NB4 (cell line): ENCODE results near the gene BANP.

Experiments
- POLR2A ChIP-seq: IDR thresholded peaks from 2 replicates; pipeline ENCODE4 v1.6.1; 2011; ENCODE audit warnings: mild to moderate bottlenecking; ENCODE audit not compliant: insufficient read length; ENCODE audit errors: extremely low read depth
- TF ChIP-seq, protein P1 (sequence below): IDR thresholded peaks from 2 replicates; pipeline ENCODE4 v1.6.1; 2011; ENCODE audit warnings: low read depth, low read length
- TF ChIP-seq, protein P2 (sequence below): IDR thresholded peaks from one replicate; pipeline ENCODE4 v1.5.1; 2012; ENCODE audit warnings: low read depth, low read length

DNA sequence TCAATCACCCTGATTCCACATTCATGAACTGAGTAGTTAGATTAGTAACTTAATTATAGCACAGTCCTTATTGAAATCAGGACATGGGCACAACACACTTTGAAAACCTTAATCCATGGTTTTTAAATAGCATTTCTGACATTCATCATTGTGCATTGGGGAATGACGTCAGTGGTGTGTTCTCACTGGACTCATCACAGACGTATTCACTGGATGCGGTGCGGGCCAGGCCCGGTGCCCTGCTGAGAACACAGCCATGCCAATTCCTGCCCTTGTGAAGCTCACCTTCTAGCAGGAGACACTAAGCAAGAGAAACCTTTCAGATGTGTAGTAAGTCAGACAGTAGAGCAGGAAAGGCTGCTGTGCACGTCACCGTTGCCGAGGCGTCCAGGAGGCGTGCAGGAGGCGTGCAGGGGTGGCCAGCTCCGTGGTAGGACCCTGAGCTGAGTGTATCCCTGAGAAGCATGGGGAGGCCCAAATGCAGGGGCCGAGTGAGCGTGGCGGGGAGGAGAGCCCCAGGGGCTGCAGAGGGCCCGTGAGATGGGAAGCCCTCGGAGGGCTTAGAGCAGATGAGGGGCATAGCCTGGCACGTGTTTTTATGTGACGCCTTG is 12.9 kb downstream of the BANP start:
- TF ChIP-seq, protein P1, sequence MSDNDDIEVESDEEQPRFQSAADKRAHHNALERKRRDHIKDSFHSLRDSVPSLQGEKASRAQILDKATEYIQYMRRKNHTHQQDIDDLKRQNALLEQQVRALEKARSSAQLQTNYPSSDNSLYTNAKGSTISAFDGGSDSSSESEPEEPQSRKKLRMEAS = no peak
- TF ChIP-seq POLR2A = no peak
- TF ChIP-seq, protein P2, sequence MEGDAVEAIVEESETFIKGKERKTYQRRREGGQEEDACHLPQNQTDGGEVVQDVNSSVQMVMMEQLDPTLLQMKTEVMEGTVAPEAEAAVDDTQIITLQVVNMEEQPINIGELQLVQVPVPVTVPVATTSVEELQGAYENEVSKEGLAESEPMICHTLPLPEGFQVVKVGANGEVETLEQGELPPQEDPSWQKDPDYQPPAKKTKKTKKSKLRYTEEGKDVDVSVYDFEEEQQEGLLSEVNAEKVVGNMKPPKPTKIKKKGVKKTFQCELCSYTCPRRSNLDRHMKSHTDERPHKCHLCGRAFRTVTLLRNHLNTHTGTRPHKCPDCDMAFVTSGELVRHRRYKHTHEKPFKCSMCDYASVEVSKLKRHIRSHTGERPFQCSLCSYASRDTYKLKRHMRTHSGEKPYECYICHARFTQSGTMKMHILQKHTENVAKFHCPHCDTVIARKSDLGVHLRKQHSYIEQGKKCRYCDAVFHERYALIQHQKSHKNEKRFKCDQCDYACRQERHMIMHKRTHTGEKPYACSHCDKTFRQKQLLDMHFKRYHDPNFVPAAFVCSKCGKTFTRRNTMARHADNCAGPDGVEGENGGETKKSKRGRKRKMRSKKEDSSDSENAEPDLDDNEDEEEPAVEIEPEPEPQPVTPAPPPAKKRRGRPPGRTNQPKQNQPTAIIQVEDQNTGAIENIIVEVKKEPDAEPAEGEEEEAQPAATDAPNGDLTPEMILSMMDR = no peak
